ENCODE results near the gene ZBBX.

DNA sequence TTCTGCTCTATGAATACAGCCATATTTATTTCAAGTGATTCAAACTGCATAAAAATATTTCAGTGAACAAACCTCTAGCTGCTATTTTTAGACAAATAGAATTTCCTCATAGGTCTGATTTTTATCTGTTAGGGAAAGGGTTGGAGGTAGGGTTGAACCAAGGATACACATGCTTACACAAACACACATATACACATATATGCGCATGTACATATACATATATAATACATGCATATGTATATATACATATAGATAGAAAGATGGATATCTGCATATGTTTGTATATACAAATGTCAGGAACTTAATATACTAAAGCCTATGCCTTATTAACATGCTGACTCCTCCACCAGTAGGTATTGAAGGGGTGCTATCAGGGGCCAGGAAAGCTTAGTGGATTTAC lies 18.1 kb downstream of the ZBBX start:
- no peak for TF ChIP-seq CTCF (conservative IDR thresholded peaks at IDR 0.05; ENCODE audit: low read length)
- no peak for TF ChIP-seq EZH2phosphoT487 (IDR thresholded peaks at IDR 0.05; ENCODE audit: borderline replicate concordance)
